H1 (cell line): ENCODE results near the gene RHBDD1. TPM values are rescaled to one million over a fixed set of nuclear protein-coding genes. Genes with fewer than 3 reads are reported as not detected.

Source experiments
- CBX5 ChIP-seq: fragments of 300-800, 300-1000 bp; sonication (generic); IDR thresholded peaks from 2 replicates; pipeline ENCODE4 v1.7.1; 2016; ENCODE audit warnings: antibody characterized with exemption, low read length, low read depth
- HDAC2 ChIP-seq, 2 experiments: fragments of 300-600 bp in 1 of 2; sonication (generic) in 1 of 2; IDR thresholded peaks; 2 replicates each; pipeline ENCODE4 v1.6.1; 2011 to 2012; ENCODE audit warnings: low read depth in 2 of 2, low read length in 2 of 2, mild to moderate bottlenecking in 2 of 2, moderate library complexity in 2 of 2, borderline replicate concordance in 1 of 2, inconsistent platforms in 1 of 2
- JUND ChIP-seq: IDR thresholded peaks from 2 replicates; pipeline ENCODE4 v1.6.1; 2011; ENCODE audit warnings: mild to moderate bottlenecking, improper control_type of control experiment, low read length
- MAFK ChIP-seq: IDR thresholded peaks from 2 replicates; pipeline ENCODE4 v1.6.1; 2012; ENCODE audit warnings: low read depth, mild to moderate bottlenecking, improper control_type of control experiment, low read length
- POLR2A ChIP-seq, 2 experiments: IDR thresholded peaks; 1 replicate in 1 of 2; 2 replicates in 1 of 2; pipeline ENCODE4 v1.6.1; 2011; ENCODE audit warnings: low read depth in 2 of 2, low read length in 2 of 2, mild to moderate bottlenecking in 2 of 2; ENCODE audit errors: control extremely low read depth in 1 of 2
- SAP30 ChIP-seq: fragments of 300-600 bp; sonication (generic); IDR thresholded peaks from 2 replicates; pipeline ENCODE4 v1.7.1; 2012; ENCODE audit warnings: low read length, moderate library complexity, mild to moderate bottlenecking, inconsistent platforms; ENCODE audit not compliant: insufficient read depth, insufficient replicate concordance
- TAF7 ChIP-seq: optimal IDR thresholded peaks from 2 replicates; pipeline ENCODE3; 2011; ENCODE audit warnings: low read depth, mild to moderate bottlenecking, inconsistent platforms, low read length, moderate library complexity, borderline replicate concordance
- ZNF274 ChIP-seq: IDR thresholded peaks from 2 replicates; pipeline ENCODE4 v1.7.0; 2012; ENCODE audit warnings: low read length, borderline replicate concordance; ENCODE audit errors: extremely low read depth
- polyA plus RNA-seq, 7 experiments: library from polyadenylated mRNA; depleted of rRNA in 3 of 7; stranded (reverse) in 5 of 7; unstranded in 2 of 7; fragments of >200 nt in 5 of 7; fragments of 200-250 nt in 2 of 7; gene quantifications; 1 replicate in 5 of 7; 2 replicates in 1 of 7; 4 replicates in 1 of 7; pipeline versions ENCODE4 v1.2.1 to v1.2.3, GENCODE V29; 2011 to 2013; ENCODE audit warnings: missing spikeins in 2 of 7, mixed read lengths in 2 of 7
- total RNA-seq: library from RNA; stranded (reverse); fragmentation: NEBNext Ultra II Directional; extraction: Animal tissue kit (Norgen Biotek cat#: 25700); gene quantifications from 2 replicates; pipeline ENCODE4 v1.2.1, GENCODE V29; 2021
- TF ChIP-seq, protein P1 (sequence below), 3 experiments: IDR thresholded peaks; 1 replicate in 2 of 3; 2 replicates in 1 of 3; pipeline versions ENCODE4 v1.5.1 to v1.6.1; 2011; ENCODE audit warnings: low read length in 3 of 3, mild to moderate bottlenecking in 3 of 3, inconsistent platforms in 2 of 3, low read depth in 1 of 3, moderate library complexity in 1 of 3; ENCODE audit not compliant: insufficient read depth in 1 of 3; ENCODE audit errors: control extremely low read depth in 1 of 3

RHBDD1 gene
- total and polyA plus RNA-seq, 2 of the 8 experiments (the other 6 are each of a cell fraction or from before 2014, with no cell fraction given) = 10.5 to 23.1 TPM

DNA sequence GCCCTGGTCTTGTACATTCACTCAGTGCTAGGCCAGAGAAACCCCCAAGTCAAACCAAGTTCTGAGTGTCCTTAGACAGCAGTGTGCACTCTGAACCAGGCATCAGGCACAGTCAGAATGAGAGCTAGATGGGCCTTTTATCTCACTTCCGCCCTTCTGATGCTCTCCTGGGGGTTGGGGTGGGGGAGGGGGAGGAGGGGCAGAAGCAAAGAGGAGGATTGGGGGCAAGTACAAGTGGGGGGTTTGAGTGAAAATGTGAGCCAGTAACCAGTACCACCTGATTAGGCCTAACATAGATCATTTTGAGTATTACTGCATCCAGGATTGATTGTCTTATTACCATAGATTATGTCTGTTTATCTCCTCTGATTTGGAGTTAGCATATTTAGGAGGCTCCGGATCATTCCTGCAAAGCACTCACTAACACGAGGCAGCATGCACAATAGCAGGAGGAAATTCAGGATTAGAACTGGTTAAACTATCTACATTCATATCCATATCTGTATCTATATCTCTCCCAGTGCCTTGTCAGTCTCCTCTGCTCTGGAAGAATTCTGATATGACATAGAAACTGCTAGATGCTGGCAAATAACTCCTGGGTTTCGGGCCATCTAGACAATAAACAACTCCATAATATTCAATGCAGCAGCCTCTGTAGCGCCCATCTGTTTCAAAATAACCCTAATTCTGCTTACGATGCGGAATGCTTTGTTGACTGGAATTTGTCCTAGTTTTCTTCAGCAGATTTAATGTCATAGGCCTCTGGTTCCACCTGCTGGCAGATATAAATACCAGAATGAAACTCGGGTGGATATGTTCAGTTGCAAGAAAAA, 149.1 kb downstream of the RHBDD1 start (continued):
- TF ChIP-seq MAFK (peak; percentile 87), ZNF274 (no peak), JUND (no peak), HDAC2 (IDR thresholded peaks at IDR 0.05; ENCODE audit: borderline replicate concordance in 1 of 2, low read depth in 2 of 2, low read length in 2 of 2) (no peak), TAF7 (no peak), SAP30 (no peak), POLR2A (IDR thresholded peaks at IDR 0.05; ENCODE audit: control extremely low read depth in 1 of 2, low read depth in 2 of 2, low read length in 2 of 2) (no peak), CBX5 (no peak)
- TF ChIP-seq, protein P1, sequence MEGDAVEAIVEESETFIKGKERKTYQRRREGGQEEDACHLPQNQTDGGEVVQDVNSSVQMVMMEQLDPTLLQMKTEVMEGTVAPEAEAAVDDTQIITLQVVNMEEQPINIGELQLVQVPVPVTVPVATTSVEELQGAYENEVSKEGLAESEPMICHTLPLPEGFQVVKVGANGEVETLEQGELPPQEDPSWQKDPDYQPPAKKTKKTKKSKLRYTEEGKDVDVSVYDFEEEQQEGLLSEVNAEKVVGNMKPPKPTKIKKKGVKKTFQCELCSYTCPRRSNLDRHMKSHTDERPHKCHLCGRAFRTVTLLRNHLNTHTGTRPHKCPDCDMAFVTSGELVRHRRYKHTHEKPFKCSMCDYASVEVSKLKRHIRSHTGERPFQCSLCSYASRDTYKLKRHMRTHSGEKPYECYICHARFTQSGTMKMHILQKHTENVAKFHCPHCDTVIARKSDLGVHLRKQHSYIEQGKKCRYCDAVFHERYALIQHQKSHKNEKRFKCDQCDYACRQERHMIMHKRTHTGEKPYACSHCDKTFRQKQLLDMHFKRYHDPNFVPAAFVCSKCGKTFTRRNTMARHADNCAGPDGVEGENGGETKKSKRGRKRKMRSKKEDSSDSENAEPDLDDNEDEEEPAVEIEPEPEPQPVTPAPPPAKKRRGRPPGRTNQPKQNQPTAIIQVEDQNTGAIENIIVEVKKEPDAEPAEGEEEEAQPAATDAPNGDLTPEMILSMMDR (IDR thresholded peaks at IDR 0.05; ENCODE audit: control extremely low read depth in 1 of 3, insufficient read depth in 1 of 3, low read depth in 1 of 3, low read length in 3 of 3) = peak in 2 of 3 experiments; percentile 52 to 61; a peak in 2 of 4 replicates
